Posterior vena cava (tissue), 2 donors: ENCODE results near the gene PDLIM1. TPM values are rescaled to one million over a fixed set of nuclear protein-coding genes. Genes with fewer than 3 reads are reported as not detected.

Experiments used
- DNase-seq: peaks from one replicate; pipeline ENCODE4 v3.0.0-alpha.2; 2020; ENCODE audit warnings: low spot score
- intact Hi-C, 2 donors: fragments of 100-400 bp; cut with DNase I; formaldehyde crosslinking; loops; one replicate each; pipeline versions ENCODE4 v1.14.1 to v1.14.2; 2022 to 2023
- total RNA-seq, 2 donors: library from RNA; stranded (reverse); fragmentation: NEBNext Ultra II Directional; extraction: Animal tissue kit (Norgen Biotek cat#: 25700); gene quantifications; one replicate each; pipeline ENCODE4 v1.2.1, GENCODE V29; 2021
- donor health status: DM: yes; HTN: yes; CAD: no.
- donor health status: DM: yes; HTN: yes; CAD: no.

The PDLIM1 gene
- total RNA-seq, 2 donors from 2014 or later: 133 to 134 TPM

GRCh38 chr10:95295031-95295755 lies 4.4 kb upstream of the PDLIM1 start:
- DNase-seq: no peak
- intact Hi-C loops: no loop called here

- DNase-seq: no peak
- intact Hi-C loops: loop anchor here in 1 of 2 donors (5.0 kb wide), 1 partner anchor 46 kb away; no protein-coding TSS in a partner anchor
Measured at GRCh38 chr10:95293631-95294030, 2.8 kb upstream of the PDLIM1 start.

- intact Hi-C loops: loop anchor here in 1 of 2 donors (5.0 kb wide), 1 partner anchor 44 kb away; no protein-coding TSS in a partner anchor
- DNase-seq: no peak
Measured at GRCh38 chr10:95291365-95292039, 699 bp upstream of the PDLIM1 start.

DNA sequence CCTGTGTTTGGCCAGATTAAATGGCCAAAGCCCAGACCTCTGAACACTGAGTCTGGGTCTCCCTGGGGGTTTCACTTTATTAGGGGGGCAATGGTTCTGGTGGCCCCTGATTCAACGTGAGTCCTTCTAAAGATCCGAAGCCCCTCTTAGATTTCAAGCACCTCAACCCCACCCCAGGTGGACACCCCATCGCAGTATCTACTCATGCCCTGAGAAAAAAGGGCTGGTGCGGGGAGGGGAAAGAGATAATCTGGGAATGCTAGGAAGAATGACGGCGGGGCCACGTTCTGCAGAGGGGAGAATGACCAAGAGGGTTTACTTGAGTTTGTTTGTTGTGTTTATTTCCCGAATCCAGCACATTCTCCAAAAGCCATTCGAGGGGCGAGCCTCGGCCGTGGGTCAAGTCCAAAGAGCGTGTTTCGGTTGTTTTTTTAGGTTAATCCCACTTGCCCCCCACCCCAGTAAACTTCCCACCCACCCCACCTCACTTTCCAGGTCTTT lies 832 bp downstream of the PDLIM1 start:
- no peak for DNase-seq
- intact Hi-C loops: loop anchor here in 1 of 2 donors (5.0 kb wide), 1 partner anchor 43 kb away; no protein-coding TSS in a partner anchor

- DNase-seq: no peak
- intact Hi-C loops: no loop called here
Measured at GRCh38 chr10:95289003-95289920, 1.5 kb downstream of the PDLIM1 start.

DNA sequence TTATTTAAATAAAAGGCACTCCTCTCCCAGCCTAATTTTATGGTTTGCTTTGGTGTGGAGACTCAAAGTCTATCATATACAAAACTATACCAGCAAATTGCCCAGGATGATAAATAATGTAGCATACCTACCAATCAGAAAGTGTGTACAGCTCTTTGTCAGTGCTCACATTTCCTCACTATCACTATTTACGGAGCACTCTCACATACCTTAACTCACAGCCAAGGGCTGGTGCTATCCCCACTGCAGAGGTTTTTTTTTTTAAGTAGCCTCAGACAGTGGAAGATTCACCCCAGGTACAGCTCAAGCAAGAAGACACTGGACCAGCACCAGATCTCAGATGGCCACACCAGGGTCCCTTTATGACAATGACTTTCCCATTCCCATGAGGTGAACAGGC lies 2.5 kb downstream of the PDLIM1 start:
- DNase-seq: no peak
- intact Hi-C loops: no loop called here

DNA sequence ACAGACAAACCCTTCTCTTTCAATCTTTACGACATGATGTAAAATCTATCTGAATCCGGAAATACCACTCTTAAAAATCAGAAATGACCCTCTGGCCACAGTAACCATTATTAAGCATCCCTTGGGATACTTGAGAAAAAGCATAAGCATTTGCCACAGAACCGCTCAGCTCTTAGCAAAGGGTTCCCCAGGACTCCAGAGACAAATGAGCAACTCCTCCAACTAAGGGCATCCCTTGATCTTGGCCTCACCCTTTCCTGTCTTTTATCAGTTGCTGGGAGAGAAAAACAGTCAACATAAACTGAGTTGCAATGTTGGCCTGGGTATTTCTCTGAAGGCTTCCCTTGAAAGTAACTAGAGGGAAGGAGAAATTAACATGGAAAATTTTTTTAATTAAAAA lies 3.5 kb downstream of the PDLIM1 start:
- no peak for DNase-seq
- intact Hi-C loops: no loop called here

- intact Hi-C loops: no loop called here
- DNase-seq: no peak
Measured at GRCh38 chr10:95286707-95287106, 4.1 kb downstream of the PDLIM1 start.

DNA sequence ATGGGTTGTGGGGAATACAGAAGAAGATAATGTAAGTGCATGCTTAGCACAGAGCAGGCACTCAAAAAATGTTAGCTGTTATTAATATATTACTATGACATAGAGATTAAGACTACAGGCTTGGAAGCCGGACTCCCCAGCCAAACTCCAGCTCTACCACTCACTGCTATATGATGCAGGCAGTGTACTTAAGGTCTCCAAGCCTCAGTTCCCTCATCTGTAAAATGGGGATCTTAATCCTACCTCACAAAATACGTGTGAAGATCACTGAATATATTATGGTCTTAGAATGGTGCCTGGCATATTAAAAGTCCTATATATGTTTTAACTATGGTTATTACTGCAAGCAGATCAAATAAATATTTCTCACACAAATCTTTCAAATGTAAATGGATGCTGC lies 5.2 kb downstream of the PDLIM1 start:
- no peak for DNase-seq
- intact Hi-C loops: no loop called here

DNA sequence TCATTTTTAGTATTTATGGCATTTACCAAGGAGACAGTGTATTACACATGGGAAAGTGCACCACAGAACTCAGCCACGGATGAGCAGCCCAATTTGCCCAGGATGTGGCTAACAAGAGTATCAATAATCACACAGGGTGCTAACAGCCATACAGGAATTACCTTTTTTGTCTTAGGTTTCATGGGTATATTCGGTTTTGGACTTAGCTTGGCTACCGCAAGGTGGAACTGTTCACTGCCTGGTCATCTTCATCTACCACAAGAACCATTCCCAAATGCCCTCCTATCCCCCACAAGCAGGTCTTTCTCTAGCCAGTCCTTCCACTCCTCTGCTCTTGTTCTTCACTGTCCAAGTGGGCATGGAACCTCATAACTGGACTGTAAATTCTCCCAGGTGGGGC lies 6.0 kb downstream of the PDLIM1 start:
- intact Hi-C loops: no loop called here
- DNase-seq: no peak

GRCh38 chr10:95282107-95282506 lies 8.7 kb downstream of the PDLIM1 start:
- no peak for DNase-seq
- intact Hi-C loops: no loop called here

DNA sequence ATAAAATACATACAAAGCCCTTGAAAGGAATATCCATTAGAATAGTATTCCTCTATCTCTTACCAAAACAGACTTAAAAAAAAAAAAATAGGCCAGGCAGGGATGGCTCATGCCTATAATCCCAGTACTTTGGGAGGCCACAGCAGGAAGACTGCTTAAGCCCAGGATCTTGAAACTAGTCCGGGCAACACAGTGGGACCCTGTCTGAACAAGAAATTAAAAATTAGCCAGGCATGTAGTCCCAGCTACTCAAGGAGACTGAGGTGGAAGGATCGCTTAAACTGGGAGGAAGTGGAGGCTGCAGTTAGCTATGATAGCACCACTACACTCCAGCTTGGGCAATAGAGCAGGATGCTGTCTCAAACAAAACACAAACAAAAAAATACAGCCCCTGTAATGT lies 9.6 kb downstream of the PDLIM1 start:
- no peak for DNase-seq

DNA sequence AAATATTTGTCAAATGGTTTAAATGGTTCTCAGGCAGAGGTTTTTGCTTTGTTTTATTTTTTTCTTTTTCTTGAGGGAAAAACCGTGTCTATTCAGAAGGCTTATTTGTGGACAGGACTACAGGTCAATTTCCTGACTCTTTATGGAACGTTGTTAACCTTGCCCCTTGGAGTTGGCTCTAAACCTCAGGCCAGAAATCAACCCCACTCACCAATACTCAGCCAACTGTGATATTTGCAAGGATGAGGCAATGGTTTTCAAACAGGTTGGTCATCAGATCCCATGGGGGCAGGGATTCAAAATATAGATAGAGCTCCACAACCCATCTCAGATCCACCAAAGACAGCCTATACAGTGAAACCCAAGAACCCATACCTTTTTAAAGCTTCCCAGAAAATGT lies 10.2 kb downstream of the PDLIM1 start:
- intact Hi-C loops: no loop called here
- DNase-seq: no peak

More for the DNA sequence above, 9.6 kb downstream of the PDLIM1 start:
- intact Hi-C loops: no loop called here

DNA sequence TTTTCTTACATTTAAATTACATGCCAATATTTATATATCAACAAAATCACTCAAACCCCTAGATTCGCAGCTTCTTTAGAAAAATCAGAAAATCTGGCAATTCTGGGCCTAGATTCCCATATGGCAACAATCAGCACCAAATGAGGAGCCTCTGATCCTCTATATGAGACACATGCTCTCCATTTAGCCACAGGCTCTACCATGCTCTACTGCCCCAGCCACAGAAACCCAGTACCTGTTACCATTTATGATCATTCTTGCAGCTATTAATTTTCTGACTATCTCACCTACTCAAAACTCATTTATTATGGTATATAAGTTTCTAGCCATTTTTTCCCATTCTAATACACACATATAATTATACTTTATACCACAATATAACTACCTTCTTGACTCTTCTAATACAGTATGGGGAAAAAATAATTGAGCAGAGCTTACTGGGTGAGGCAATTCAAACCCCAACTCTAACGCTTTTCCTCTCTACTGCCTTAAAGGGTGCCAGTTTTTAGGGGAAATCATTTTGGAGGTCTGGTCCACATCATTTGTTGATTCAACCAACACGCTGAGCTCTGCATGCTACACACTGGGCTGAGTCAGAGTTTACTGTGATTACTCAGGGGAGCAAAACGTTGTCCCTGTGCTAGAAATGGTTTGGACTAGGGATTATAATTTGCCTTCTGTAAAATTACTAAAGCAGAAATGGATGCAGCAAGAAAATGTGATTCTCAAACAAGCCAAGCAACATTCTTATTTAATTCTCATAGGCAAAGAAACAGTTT lies 11.6 kb downstream of the PDLIM1 start:
- no peak for DNase-seq
- intact Hi-C loops: no loop called here

DNA sequence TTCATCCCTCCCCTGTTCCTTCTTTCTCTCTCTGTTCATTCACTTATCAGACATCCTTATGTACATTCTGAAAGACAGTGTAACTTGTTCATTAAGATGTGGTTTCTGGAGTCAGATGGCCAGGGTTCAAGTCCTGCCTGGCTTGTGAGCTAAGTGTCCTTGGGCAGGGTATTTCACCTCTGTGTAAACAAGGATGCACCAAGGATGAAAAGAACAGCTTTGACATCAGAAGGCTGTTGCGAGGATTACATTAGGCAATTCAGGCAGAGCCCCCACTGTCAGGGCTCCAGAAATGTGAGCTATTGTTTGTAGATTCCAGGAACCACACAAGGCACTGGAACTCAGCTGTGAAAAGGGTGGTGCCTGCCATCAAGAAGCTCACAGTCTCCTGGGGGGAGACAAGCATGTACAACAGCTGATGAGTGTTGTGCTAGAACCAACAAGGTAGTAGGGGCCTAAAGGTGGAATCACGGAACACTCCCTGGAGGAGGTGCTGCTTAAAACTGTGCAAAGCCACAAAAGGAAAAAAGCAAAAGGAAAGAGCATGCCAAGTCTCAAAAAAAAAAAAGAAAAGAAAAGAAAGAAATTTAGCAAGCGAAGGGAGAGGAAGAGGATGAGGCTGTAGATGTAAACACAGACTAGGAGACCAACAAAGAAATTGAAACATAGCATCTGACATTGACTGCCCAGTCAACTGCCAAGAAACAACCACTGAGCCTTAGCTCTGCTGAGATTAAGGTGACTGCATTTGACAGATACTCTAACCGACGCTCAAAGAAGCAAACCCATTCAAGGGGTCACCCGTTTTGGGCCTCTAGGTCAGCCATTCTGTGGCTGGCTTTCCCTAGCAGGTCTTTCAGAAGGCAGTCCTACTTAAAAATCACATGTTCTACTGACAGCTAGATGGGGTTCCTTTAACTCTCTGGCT lies 12.5 kb downstream of the PDLIM1 start:
- DNase-seq: no peak
- intact Hi-C loops: no loop called here

DNA sequence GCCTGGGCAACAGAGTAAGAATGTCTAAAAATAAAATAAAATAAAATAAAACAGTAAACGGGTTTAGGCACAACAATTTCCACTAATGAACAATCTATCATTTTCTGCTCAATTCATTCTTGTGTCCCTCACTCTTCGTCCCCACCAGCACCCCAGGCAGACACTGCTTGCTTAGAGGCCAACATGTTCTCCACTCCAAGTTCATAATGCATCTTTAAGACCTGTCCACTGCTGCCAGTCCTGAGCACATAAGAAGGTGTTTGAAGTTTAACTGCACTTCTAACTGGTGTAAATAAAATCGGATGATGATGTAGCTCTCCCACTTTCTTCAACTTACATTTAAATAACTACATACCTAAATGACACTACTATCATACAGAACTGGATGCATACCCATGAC lies 13.2 kb downstream of the PDLIM1 start:
- intact Hi-C loops: no loop called here

GRCh38 chr10:95277201-95277570 lies 13.6 kb downstream of the PDLIM1 start:
- DNase-seq: no peak
- intact Hi-C loops: no loop called here

More for the DNA sequence above, 13.2 kb downstream of the PDLIM1 start:
- DNase-seq: no peak
